H1 (cell line): ENCODE measurements around the gene MREG. TPM values are rescaled to one million over a fixed set of nuclear protein-coding genes. Genes with fewer than 3 reads are reported as not detected.

ENCODE experiments used
- CTCF ChIA-PET: fragments of 300-600 bp; sonication (Branson Sonifier 250); formaldehyde crosslinking; loops from one replicate; lab custom pipeline; 2021; ENCODE audit not compliant: partially characterized antibody; lab: Charles Lee
- POLR2A ChIA-PET: fragments of 300-600 bp; sonication (Branson Sonifier 250); formaldehyde crosslinking; loops from one replicate; lab custom pipeline; 2021; ENCODE audit warnings: inconsistent platforms; ENCODE audit not compliant: partially characterized antibody; lab: Charles Lee
- DNase-seq, 2 experiments: peaks; one replicate each; pipeline versions ENCODE4 v3.0.0 to v3.0.0-alpha.2; 2010 to 2022; ENCODE audit warnings: low spot score in 2 of 2, low read depth in 1 of 2, mixed read lengths in 1 of 2
- FAIRE-seq: peaks from 2 replicates; lab custom pipeline; 2011; peaks lifted over from hg19 to GRCh38; lab: Jason Lieb, UNC
- H2AFZ ChIP-seq: 2 replicates; pipeline ENCODE4 v1.8.1; 2012; ENCODE audit warnings: low read length, inconsistent platforms
- H2AK5ac ChIP-seq: 2 replicates; pipeline ENCODE4 v1.6.1; 2013; ENCODE audit warnings: low read depth, low read length
- H2BK120ac ChIP-seq: replicated peaks from 2 replicates; pipeline ENCODE3; 2013; ENCODE audit warnings: low read depth, low read length, inconsistent platforms
- H2BK12ac ChIP-seq: 2 replicates; pipeline ENCODE4 v1.6.1; 2013; ENCODE audit warnings: low read depth, low read length
- H2BK15ac ChIP-seq: 2 replicates; pipeline ENCODE4 v1.6.1; 2013; ENCODE audit warnings: low read length
- H2BK20ac ChIP-seq: 2 replicates; pipeline ENCODE4 v1.6.1; 2013; ENCODE audit warnings: low read length
- H2BK5ac ChIP-seq: 2 replicates; pipeline ENCODE4 v1.6.1; 2013; ENCODE audit warnings: low read depth, low read length
- H3K14ac ChIP-seq: 2 replicates; pipeline ENCODE4 v1.6.1; 2013; ENCODE audit warnings: inconsistent platforms; ENCODE audit not compliant: insufficient read length
- H3K18ac ChIP-seq: 2 replicates; pipeline ENCODE4 v1.6.1; 2013; ENCODE audit warnings: low read length; ENCODE audit errors: extremely low read depth
- H3K23ac ChIP-seq: 2 replicates; pipeline ENCODE4 v1.6.1; 2013; ENCODE audit warnings: inconsistent platforms; ENCODE audit not compliant: insufficient read length
- H3K23me2 ChIP-seq: 2 replicates; pipeline ENCODE4 v1.6.1; 2013; ENCODE audit warnings: low read depth, low read length
- H3K27ac ChIP-seq: 2 replicates; pipeline ENCODE4 v1.6.1; 2011; ENCODE audit warnings: low read depth, low read length, inconsistent platforms
- H3K27me3 ChIP-seq, 4 experiments: replicated peaks in 1 of 4; 1 replicate in 1 of 4; 2 replicates in 3 of 4; pipeline versions ENCODE4 v1.6.1 to v1.8.1; 2011 to 2013; ENCODE audit warnings: low read length in 3 of 4, mild to moderate bottlenecking in 3 of 4, inconsistent platforms in 2 of 4, mixed read lengths in 2 of 4, moderate library complexity in 1 of 4; ENCODE audit not compliant: control insufficient read depth in 3 of 4, insufficient read depth in 3 of 4; ENCODE audit errors: extremely low read depth in 1 of 4
- H3K36me3 ChIP-seq, 4 experiments: 2 replicates each; pipeline versions ENCODE4 v1.6.1 to v1.8.1; 2011 to 2013; ENCODE audit warnings: mild to moderate bottlenecking in 4 of 4, low read length in 3 of 4, moderate library complexity in 2 of 4, control low read depth in 1 of 4, inconsistent platforms in 1 of 4; ENCODE audit not compliant: insufficient read depth in 4 of 4, control insufficient read depth in 2 of 4
- H3K4ac ChIP-seq: replicated peaks from 2 replicates; pipeline ENCODE3; 2013; ENCODE audit warnings: low read length, low read depth, mixed read lengths, inconsistent platforms; ENCODE audit not compliant: insufficient read length
- H3K4me1 ChIP-seq, 4 experiments: replicated peaks in 1 of 4; 1 replicate in 1 of 4; 2 replicates in 3 of 4; pipeline versions ENCODE4 v1.6.1 to v1.8.1; 2011 to 2013; ENCODE audit warnings: low read length in 3 of 4, inconsistent platforms in 2 of 4, mixed read lengths in 1 of 4; ENCODE audit not compliant: insufficient read depth in 4 of 4, control insufficient read depth in 3 of 4
- H3K4me2 ChIP-seq, 2 experiments: 2 replicates each; pipeline versions ENCODE4 v1.6.1 to v1.8.1; 2011 to 2013; ENCODE audit warnings: low read depth in 2 of 2, low read length in 2 of 2, control low read depth in 1 of 2, inconsistent platforms in 1 of 2, mild to moderate bottlenecking in 1 of 2; ENCODE audit not compliant: insufficient read depth in 1 of 2
- H3K4me3 ChIP-seq, 4 experiments: fragments of 200-600, 300-600 bp in 1 of 4; sonication (generic), shearing (Covaris generic), sonication (Bioruptor Twin) in 1 of 4; 2 replicates each; pipeline versions ENCODE4 v1.5.1 to v1.8.1; 2011 to 2016; ENCODE audit warnings: low read length in 4 of 4, low read depth in 3 of 4, control low read depth in 2 of 4, inconsistent platforms in 2 of 4, mild to moderate bottlenecking in 2 of 4, mixed read lengths in 1 of 4, moderate library complexity in 1 of 4; ENCODE audit not compliant: insufficient read depth in 2 of 4; ENCODE audit errors: extremely low read depth in 1 of 4
- H3K56ac ChIP-seq: replicated peaks from 2 replicates; pipeline ENCODE3; 2013; ENCODE audit warnings: low read depth, mild to moderate bottlenecking, mixed read lengths, low read length, inconsistent platforms; ENCODE audit not compliant: insufficient read length
- H3K79me1 ChIP-seq: 2 replicates; pipeline ENCODE4 v1.6.1; 2013; ENCODE audit warnings: low read depth, low read length, control low read depth
- H3K79me2 ChIP-seq, 2 experiments: 2 replicates each; pipeline versions ENCODE4 v1.6.1 to v1.8.1; 2012 to 2013; ENCODE audit warnings: low read length in 2 of 2, mild to moderate bottlenecking in 2 of 2, inconsistent platforms in 1 of 2; ENCODE audit not compliant: insufficient read depth in 2 of 2, control insufficient read depth in 1 of 2
- H3K9ac ChIP-seq, 4 experiments: replicated peaks in 1 of 4; 1 replicate in 1 of 4; 2 replicates in 3 of 4; pipeline versions ENCODE4 v1.6.1 to v1.8.1; 2011 to 2013; ENCODE audit warnings: low read depth in 3 of 4, low read length in 3 of 4, control low read depth in 2 of 4, mild to moderate bottlenecking in 2 of 4, moderate library complexity in 2 of 4, inconsistent platforms in 1 of 4; ENCODE audit errors: extremely low read depth in 1 of 4
- H3K9me3 ChIP-seq, 2 experiments: 2 replicates each; pipeline versions ENCODE4 v1.6.1 to v1.8.1; 2012 to 2013; ENCODE audit warnings: mild to moderate bottlenecking in 2 of 2, moderate library complexity in 2 of 2, control low read depth in 1 of 2, inconsistent platforms in 1 of 2, low read depth in 1 of 2, low read length in 1 of 2, mixed read lengths in 1 of 2; ENCODE audit not compliant: insufficient read depth in 2 of 2
- H4K20me1 ChIP-seq, 2 experiments: replicated peaks in 1 of 2; 2 replicates each; pipeline versions ENCODE3 to v1.8.1; 2011 to 2013; ENCODE audit warnings: inconsistent platforms in 2 of 2, low read length in 2 of 2, mild to moderate bottlenecking in 1 of 2; ENCODE audit not compliant: insufficient read depth in 2 of 2, control insufficient read depth in 1 of 2
- H4K5ac ChIP-seq: 2 replicates; pipeline ENCODE4 v1.6.1; 2013; ENCODE audit warnings: low read length, low read depth, mixed read lengths, inconsistent platforms; ENCODE audit not compliant: insufficient read length
- H4K8ac ChIP-seq: 2 replicates; pipeline ENCODE4 v1.8.0; 2013; ENCODE audit warnings: mild to moderate bottlenecking, moderate library complexity, low read length, inconsistent platforms; ENCODE audit not compliant: insufficient read depth; ENCODE audit errors: extremely low read depth
- H4K91ac ChIP-seq: replicated peaks from 2 replicates; pipeline ENCODE3; 2013; ENCODE audit warnings: low read length, mixed read lengths, inconsistent platforms; ENCODE audit not compliant: insufficient read length
- BACH1 ChIP-seq: IDR thresholded peaks from 2 replicates; pipeline ENCODE4 v1.6.1; 2012; ENCODE audit warnings: low read length, improper control_type of control experiment
- CBX8 ChIP-seq: fragments of 300-800, 300-1000 bp; sonication (generic); IDR thresholded peaks from 2 replicates; pipeline ENCODE4 v1.7.1; 2016; ENCODE audit warnings: low read depth, low read length, borderline replicate concordance
- CHD2 ChIP-seq: IDR thresholded peaks from 2 replicates; pipeline ENCODE4 v1.6.1; 2012; ENCODE audit warnings: low read length, improper control_type of control experiment
- GTF2F1 ChIP-seq: IDR thresholded peaks from 2 replicates; pipeline ENCODE4 v1.6.1; 2012; ENCODE audit warnings: low read depth, low read length, improper control_type of control experiment, borderline replicate concordance
- HDAC2 ChIP-seq, 2 experiments: fragments of 300-600 bp in 1 of 2; sonication (generic) in 1 of 2; IDR thresholded peaks; 2 replicates each; pipeline ENCODE4 v1.6.1; 2011 to 2012; ENCODE audit warnings: low read depth in 2 of 2, low read length in 2 of 2, mild to moderate bottlenecking in 2 of 2, moderate library complexity in 2 of 2, borderline replicate concordance in 1 of 2, inconsistent platforms in 1 of 2
- RBBP5 ChIP-seq: IDR thresholded peaks from 2 replicates; pipeline ENCODE4 v1.7.1; 2012; ENCODE audit warnings: low read depth, mild to moderate bottlenecking, inconsistent platforms, low read length, moderate library complexity, borderline replicate concordance
- RXRA ChIP-seq: IDR thresholded peaks from 2 replicates; pipeline ENCODE4 v1.6.1; 2011; ENCODE audit warnings: low read depth, mild to moderate bottlenecking, low read length, moderate library complexity; ENCODE audit not compliant: insufficient read depth
- SIX5 ChIP-seq: IDR thresholded peaks from 2 replicates; pipeline ENCODE4 v1.6.1; 2011; ENCODE audit warnings: mild to moderate bottlenecking, low read depth, low read length
- TAF1 ChIP-seq: IDR thresholded peaks from 2 replicates; pipeline ENCODE4 v1.6.1; 2011; ENCODE audit warnings: mild to moderate bottlenecking, low read depth, low read length
- TBP ChIP-seq: IDR thresholded peaks from 2 replicates; pipeline ENCODE4 v1.6.1; 2011; ENCODE audit warnings: low read depth, low read length, improper control_type of control experiment
- TCF12 ChIP-seq: IDR thresholded peaks from 2 replicates; pipeline ENCODE4 v1.6.1; 2011; ENCODE audit warnings: low read depth, mild to moderate bottlenecking, low read length
- WGBS, 2 experiments: shearing (Covaris generic) in 1 of 2; methylation state at CpG; one replicate each; pipeline versions ENCODE4 v1.1.6 to v1.1.7; 2013 to 2015; ENCODE audit warnings: low lambda C conversion rate in 2 of 2, mixed read lengths in 2 of 2, inconsistent platforms in 1 of 2, low coverage in 1 of 2, missing lambda C conversion rate in 1 of 2; ENCODE audit not compliant: insufficient replicate concordance in 2 of 2, insufficient coverage in 1 of 2, insufficient read length in 1 of 2; ENCODE audit errors: extremely low coverage in 1 of 2, missing lambda C conversion rate in 1 of 2; 5-methylcytosine and 5-hydroxymethylcytosine counted together
- polyA plus RNA-seq, 7 experiments: library from polyadenylated mRNA; depleted of rRNA in 3 of 7; stranded (reverse) in 5 of 7; unstranded in 2 of 7; fragments of >200 nt in 5 of 7; fragments of 200-250 nt in 2 of 7; gene quantifications; 1 replicate in 5 of 7; 2 replicates in 1 of 7; 4 replicates in 1 of 7; pipeline versions ENCODE4 v1.2.1 to v1.2.3, GENCODE V29; 2011 to 2013; ENCODE audit warnings: missing spikeins in 2 of 7, mixed read lengths in 2 of 7
- total RNA-seq: library from RNA; stranded (reverse); fragmentation: NEBNext Ultra II Directional; extraction: Animal tissue kit (Norgen Biotek cat#: 25700); gene quantifications from 2 replicates; pipeline ENCODE4 v1.2.1, GENCODE V29; 2021
- TF ChIP-seq, protein P1 (sequence below), 3 experiments: IDR thresholded peaks; 1 replicate in 2 of 3; 2 replicates in 1 of 3; pipeline versions ENCODE4 v1.5.1 to v1.6.1; 2011; ENCODE audit warnings: low read length in 3 of 3, mild to moderate bottlenecking in 3 of 3, inconsistent platforms in 2 of 3, low read depth in 1 of 3, moderate library complexity in 1 of 3; ENCODE audit not compliant: insufficient read depth in 1 of 3; ENCODE audit errors: control extremely low read depth in 1 of 3

Gene MREG
- total and polyA plus RNA-seq, 2 of the 8 experiments (the other 6 are each of a cell fraction or from before 2014, with no cell fraction given): 7.5 to 31.9 TPM

DNA sequence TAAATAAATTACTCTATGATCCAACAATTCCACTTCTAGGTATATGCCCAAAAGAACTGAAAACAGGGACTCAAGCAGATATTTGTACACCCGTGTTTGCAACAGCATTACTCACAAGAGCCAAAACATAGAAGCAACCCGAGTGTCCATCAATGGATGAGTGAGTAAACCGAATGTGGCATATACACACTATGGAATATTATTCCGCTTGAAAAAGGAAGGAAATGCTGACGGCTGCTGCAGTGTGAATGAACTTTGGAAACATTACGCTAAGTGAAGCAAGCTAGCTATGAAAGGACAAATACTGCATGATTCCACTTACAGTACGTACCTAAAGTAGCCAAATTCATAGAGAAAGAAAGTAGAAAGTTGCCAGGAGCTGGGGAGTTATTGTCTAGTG lies 32.2 kb downstream of the MREG start:
- POLR2A ChIA-PET: no interaction called here
- Histone ChIP-seq H3K27ac (no peak overlapping the region), H2BK15ac (no peak overlapping the region), H2AK5ac (no peak overlapping the region), H3K36me3 (peaks cover 0 to 19% (median 3%) of the 10 kb centered on the region in 4 experiments; a peak in 4 of 8 replicates), H4K20me1 (no peaks in the 10 kb centered on the region), H4K5ac (no peak overlapping the region), H3K9ac (no peak overlapping the region), H3K56ac (no peak overlapping the region), H3K23me2 (no peaks in the 10 kb centered on the region), H2BK5ac (no peak overlapping the region), H3K9me3 (peaks cover 5 to 7% of the 10 kb centered on the region in 2 experiments), H3K27me3 (no peaks in the 10 kb centered on the region), H2BK20ac (no peak overlapping the region), H2BK120ac (no peak overlapping the region), H3K14ac (no peak overlapping the region), H3K4me1 (no peaks in the 10 kb centered on the region), H2BK12ac (no peak overlapping the region), H3K79me1 (peaks cover 11% of the 10 kb centered on the region), H3K4ac (no peak overlapping the region), H3K18ac (no peak overlapping the region), H3K4me2 (no peak overlapping the region), H3K79me2 (peaks cover 0 to 24% of the 10 kb centered on the region in 2 experiments; a peak in 2 of 4 replicates), H2AFZ (no peak overlapping the region), H4K8ac (no peak overlapping the region), H3K23ac (no peak overlapping the region), H3K4me3 (no peak overlapping the region), H4K91ac (no peak overlapping the region)
- DNase-seq (no peak), FAIRE-seq (no peak)
- CTCF ChIA-PET: interaction anchor here (0.6 kb wide), 1 partner anchor 305 kb away, joined by 3 read pairs; no protein-coding TSS in a partner anchor
- 89% methylated on average over 7 of the region's 7 CpGs; no CpG with 5 or more reads in 1 of the 2 experiments for WGBS, 2 experiments
- TF ChIP-seq CBX8: no peak
- no peak for TF ChIP-seq HDAC2 (IDR thresholded peaks at IDR 0.05; ENCODE audit: borderline replicate concordance in 1 of 2, low read depth in 2 of 2, low read length in 2 of 2)
- no peak for TF ChIP-seq RBBP5
- no peak for TF ChIP-seq CHD2
- no peak for TF ChIP-seq BACH1
- no peak for TF ChIP-seq TAF1
- TF ChIP-seq TCF12: no peak
- no peak for TF ChIP-seq TBP
- TF ChIP-seq SIX5: no peak
- TF ChIP-seq RXRA: no peak
- TF ChIP-seq GTF2F1: no peak
- TF ChIP-seq, protein P1, sequence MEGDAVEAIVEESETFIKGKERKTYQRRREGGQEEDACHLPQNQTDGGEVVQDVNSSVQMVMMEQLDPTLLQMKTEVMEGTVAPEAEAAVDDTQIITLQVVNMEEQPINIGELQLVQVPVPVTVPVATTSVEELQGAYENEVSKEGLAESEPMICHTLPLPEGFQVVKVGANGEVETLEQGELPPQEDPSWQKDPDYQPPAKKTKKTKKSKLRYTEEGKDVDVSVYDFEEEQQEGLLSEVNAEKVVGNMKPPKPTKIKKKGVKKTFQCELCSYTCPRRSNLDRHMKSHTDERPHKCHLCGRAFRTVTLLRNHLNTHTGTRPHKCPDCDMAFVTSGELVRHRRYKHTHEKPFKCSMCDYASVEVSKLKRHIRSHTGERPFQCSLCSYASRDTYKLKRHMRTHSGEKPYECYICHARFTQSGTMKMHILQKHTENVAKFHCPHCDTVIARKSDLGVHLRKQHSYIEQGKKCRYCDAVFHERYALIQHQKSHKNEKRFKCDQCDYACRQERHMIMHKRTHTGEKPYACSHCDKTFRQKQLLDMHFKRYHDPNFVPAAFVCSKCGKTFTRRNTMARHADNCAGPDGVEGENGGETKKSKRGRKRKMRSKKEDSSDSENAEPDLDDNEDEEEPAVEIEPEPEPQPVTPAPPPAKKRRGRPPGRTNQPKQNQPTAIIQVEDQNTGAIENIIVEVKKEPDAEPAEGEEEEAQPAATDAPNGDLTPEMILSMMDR (IDR thresholded peaks at IDR 0.05; ENCODE audit: control extremely low read depth in 1 of 3, insufficient read depth in 1 of 3, low read depth in 1 of 3, low read length in 3 of 3): no peak
